Activated T-cell treated with anti-CD3 and anti-CD28 coated beads, Interleukin-2, amount 50 U/mL, for 24 hours (primary cell): Measurements from ENCODE around the gene SCML2.

Experiments
- DNase-seq: peaks from one replicate; pipeline ENCODE4 v3.0.0-alpha.2; 2020
- H3K27ac Mint-ChIP-seq: 2 replicates; pipeline ENCODE4 v1.8.0; 2020; ENCODE audit warnings: mild to moderate bottlenecking, mixed read lengths
- H3K27me3 Mint-ChIP-seq: 2 replicates; pipeline ENCODE4 v1.8.0; 2020; ENCODE audit warnings: mixed read lengths
- H3K36me3 Mint-ChIP-seq: 2 replicates; pipeline ENCODE4 v1.8.0; 2020; ENCODE audit warnings: low read depth, mixed read lengths
- H3K4me1 Mint-ChIP-seq: 2 replicates; pipeline ENCODE4 v1.8.0; 2020; ENCODE audit warnings: low read depth, mixed read lengths
- H3K4me3 Mint-ChIP-seq: 2 replicates; pipeline ENCODE4 v1.8.0; 2020; ENCODE audit warnings: mild to moderate bottlenecking, moderate library complexity, mixed read lengths
- H3K9me3 Mint-ChIP-seq: 2 replicates; pipeline ENCODE4 v1.8.0; 2020; ENCODE audit warnings: mixed read lengths

Gene SCML2

DNA sequence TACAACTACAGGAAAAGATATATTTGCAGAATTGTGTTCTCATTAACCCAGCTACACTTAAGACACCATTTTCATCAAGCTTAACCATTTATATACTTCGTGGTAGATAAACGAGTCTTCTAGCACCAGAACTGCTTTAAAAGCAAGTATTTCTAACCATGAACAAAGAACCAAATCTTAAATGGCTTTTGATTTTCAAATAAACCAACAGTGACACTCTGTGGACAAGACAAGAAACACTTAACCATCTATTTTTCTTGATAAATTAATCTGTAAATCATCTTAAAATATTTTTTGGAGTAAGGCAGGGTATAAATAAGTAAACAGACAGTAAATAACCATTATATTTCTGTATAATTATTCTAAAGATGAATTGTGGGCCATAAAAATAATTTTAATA is 144.0 kb downstream of the SCML2 start:
- Mint-ChIP-seq H3K36me3 (no peaks in the 10 kb centered on the region), H3K27me3 (peaks cover 19% of the 10 kb centered on the region), H3K4me1 (no peaks in the 10 kb centered on the region), H3K27ac (no peak overlapping the region), H3K9me3 (no peaks in the 10 kb centered on the region), H3K4me3 (no peak overlapping the region)
- DNase-seq = no peak

DNA sequence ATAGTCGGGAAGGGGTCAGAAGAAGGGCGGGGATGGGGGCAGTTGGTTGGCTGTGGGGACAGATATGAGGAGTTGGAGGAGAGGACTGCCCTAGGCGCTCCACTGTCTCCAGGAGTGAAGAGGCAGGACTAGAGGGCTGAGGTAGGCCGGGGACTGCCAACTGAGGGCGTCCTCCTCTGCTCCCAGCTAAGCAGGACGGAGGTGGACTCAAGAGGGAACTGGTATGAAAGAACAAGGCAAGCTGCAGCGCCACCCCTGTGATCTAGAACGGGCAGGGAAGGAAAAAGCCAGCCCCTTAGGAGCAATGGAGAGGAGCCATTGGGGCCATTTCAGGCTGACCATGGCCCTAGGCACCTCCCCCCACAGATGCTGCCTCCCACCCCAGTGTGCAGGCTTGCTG is 147.8 kb downstream of the SCML2 start:
- Mint-ChIP-seq H3K27ac (no peak overlapping the region), H3K27me3 (peaks cover 22% of the 10 kb centered on the region), H3K4me1 (no peaks in the 10 kb centered on the region), H3K4me3 (no peak overlapping the region), H3K36me3 (no peaks in the 10 kb centered on the region), H3K9me3 (no peaks in the 10 kb centered on the region)
- no peak for DNase-seq

DNA sequence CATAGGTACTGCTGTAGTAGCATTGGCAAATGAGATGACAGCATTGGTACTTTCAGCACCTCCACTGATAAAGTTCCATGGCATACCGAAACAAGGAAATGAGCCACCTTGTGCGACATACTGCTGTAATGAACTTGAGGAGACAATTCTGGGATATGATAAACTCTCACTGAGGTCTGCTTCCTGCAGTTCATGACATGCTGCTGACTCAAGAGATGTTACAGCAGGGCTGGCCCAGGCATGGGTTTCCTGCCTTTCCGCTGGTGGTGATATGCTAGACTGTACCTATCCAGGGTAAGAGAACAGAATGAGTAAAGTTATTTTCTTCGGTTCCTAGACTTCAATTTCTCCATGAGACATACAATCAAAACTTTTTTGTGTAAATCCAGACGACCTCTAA is 150.9 kb downstream of the SCML2 start:
- Mint-ChIP-seq H3K27ac (no peak overlapping the region), H3K27me3 (peaks cover 20% of the 10 kb centered on the region), H3K9me3 (no peaks in the 10 kb centered on the region), H3K36me3 (no peaks in the 10 kb centered on the region), H3K4me1 (no peaks in the 10 kb centered on the region), H3K4me3 (no peak overlapping the region)
- no peak for DNase-seq

DNA sequence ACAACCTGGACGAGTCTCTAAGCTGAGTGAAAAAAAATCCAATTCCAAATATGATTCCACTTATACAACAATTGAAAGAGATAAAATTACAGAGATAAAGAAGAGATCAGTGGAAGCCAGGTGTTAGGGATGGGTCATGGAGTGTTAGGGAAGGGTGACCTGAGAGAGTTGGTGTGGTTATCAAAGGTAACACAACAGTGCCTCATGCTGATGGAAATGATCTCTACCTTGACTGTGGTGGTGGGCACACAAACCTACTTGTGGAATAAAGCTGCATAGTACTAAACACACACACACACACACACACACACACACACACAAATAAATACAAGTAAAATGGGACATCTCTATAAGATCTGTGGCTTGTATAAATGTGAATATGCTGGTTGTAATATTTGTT is 159.8 kb downstream of the SCML2 start:
- no peak for DNase-seq
- H3K9me3 Mint-ChIP-seq = no peaks in the 10 kb centered on the region
- no peaks in the 10 kb centered on the region for H3K4me1 Mint-ChIP-seq
- H3K4me3 Mint-ChIP-seq = no peak overlapping the region
- H3K27me3 Mint-ChIP-seq = peaks cover 30% of the 10 kb centered on the region
- H3K36me3 Mint-ChIP-seq = no peaks in the 10 kb centered on the region
- no peak overlapping the region for H3K27ac Mint-ChIP-seq
